GM12878 (cell line): ENCODE results near the gene TRMT1. TPM values are rescaled to one million over a fixed set of nuclear protein-coding genes. Genes with fewer than 3 reads are reported as not detected.

Experiments used
- ATAC-seq: fragments of 200-7000 bp; cut with Tn5 transposase; 3 replicates; pipeline ENCODE4 v1.9.1; 2020; ENCODE audit warnings: mild to moderate bottlenecking, moderate library complexity
- BruUV-seq: library from RNA; stranded (reverse); fragments of 400-500 nt; replicated peaks from 2 replicates; lab custom pipeline; 2021; lab: Mats Ljungman, UMichigan
- CTCF ChIA-PET: fragments of 300-600 bp; sonication (Branson Sonifier 250); formaldehyde crosslinking; extraction: SDS; loops from one replicate; lab custom pipeline; 2021; ENCODE audit warnings: inconsistent platforms; lab: Yijun Ruan, JAX
- POLR2A ChIA-PET: fragments of 350-600 bp; formaldehyde crosslinking; extraction: SDS; loops from one replicate; lab custom pipeline; 2021; ENCODE audit warnings: inconsistent platforms; lab: Charles Lee
- RAD21 ChIA-PET: fragments of 300-600 bp; sonication (Branson Sonifier 250); formaldehyde crosslinking; loops from one replicate; lab custom pipeline; 2023; ENCODE audit warnings: antibody characterized with exemption; ENCODE audit not compliant: unreplicated experiment; lab: Charles Lee
- SMC1A ChIA-PET: fragments of 300-600 bp; sonication (Branson Sonifier 250); formaldehyde crosslinking; loops from one replicate; lab custom pipeline; 2023; ENCODE audit not compliant: unreplicated experiment, uncharacterized antibody; lab: Charles Lee
- DNase-seq: peaks from one replicate; pipeline ENCODE4 v3.0.0-alpha.2; 2011; ENCODE audit warnings: low read depth, low spot score
- FAIRE-seq: peaks from 3 replicates; lab custom pipeline; 2011; peaks lifted over from hg19 to GRCh38; lab: Jason Lieb, UNC
- H2AFZ ChIP-seq: 2 replicates; pipeline ENCODE4 v1.6.0; 2011; ENCODE audit warnings: low read depth, low read length, control low read depth; ENCODE audit not compliant: control insufficient read depth
- H3K27ac ChIP-seq: 2 replicates; pipeline ENCODE4 v1.5.1; 2011; ENCODE audit warnings: control low read depth; ENCODE audit not compliant: control insufficient read depth, insufficient read depth
- H3K27me3 ChIP-seq, 2 experiments: replicated peaks in 1 of 2; 2 replicates each; pipeline versions ENCODE4 v1.6.0 to v1.6.1; 2011; ENCODE audit warnings: low read length in 1 of 2; ENCODE audit not compliant: control insufficient read depth in 2 of 2, insufficient read depth in 2 of 2
- H3K36me3 ChIP-seq, 2 experiments: 2 replicates each; pipeline ENCODE4 v1.5.1; 2011; ENCODE audit warnings: low read length in 1 of 2; ENCODE audit not compliant: control insufficient read depth in 2 of 2, insufficient read depth in 2 of 2
- H3K4me1 ChIP-seq: 2 replicates; pipeline ENCODE4 v1.6.1; 2011; ENCODE audit warnings: mild to moderate bottlenecking, low read length, moderate library complexity, mixed read lengths; ENCODE audit not compliant: control insufficient read depth, insufficient read depth
- H3K4me2 ChIP-seq: 2 replicates; pipeline ENCODE4 v1.6.0; 2011; ENCODE audit warnings: control low read depth; ENCODE audit not compliant: control insufficient read depth, insufficient read depth
- H3K4me3 ChIP-seq: fragments of 200-600 bp; sonication (generic); 2 replicates; pipeline ENCODE4 v1.5.1; 2016
- H3K79me2 ChIP-seq: 2 replicates; pipeline ENCODE4 v1.6.0; 2011; ENCODE audit warnings: low read length; ENCODE audit not compliant: control insufficient read depth, insufficient read depth
- H3K9ac ChIP-seq: 2 replicates; pipeline ENCODE4 v1.8.0; 2011; ENCODE audit warnings: low read length, control low read depth, mixed read lengths; ENCODE audit not compliant: control insufficient read depth, insufficient read depth
- H3K9me3 ChIP-seq: replicated peaks from 3 replicates; pipeline ENCODE4 v1.5.1; 2011; ENCODE audit warnings: mild to moderate bottlenecking, low read length; ENCODE audit not compliant: control insufficient read depth, insufficient read depth
- H4K20me1 ChIP-seq: 2 replicates; pipeline ENCODE4 v1.6.0; 2011; ENCODE audit not compliant: control insufficient read depth, insufficient read depth
- BCL3 ChIP-seq: IDR thresholded peaks from 2 replicates; pipeline ENCODE4 v1.6.1; 2011; ENCODE audit warnings: borderline replicate concordance, low read depth, mild to moderate bottlenecking, moderate library complexity, low read length; ENCODE audit not compliant: insufficient read depth, poor library complexity, severe bottlenecking
- BCLAF1 ChIP-seq: fragments of 450-650 bp; IDR thresholded peaks from 2 replicates; pipeline ENCODE4 v1.6.1; 2017; ENCODE audit warnings: antibody characterized with exemption, mild to moderate bottlenecking, moderate library complexity
- CREB1 ChIP-seq: IDR thresholded peaks from 2 replicates; pipeline ENCODE4 v1.6.1; 2012; ENCODE audit warnings: low read depth, mild to moderate bottlenecking, inconsistent platforms
- HCFC1 ChIP-seq: fragments of 150-350 bp; IDR thresholded peaks from 2 replicates; pipeline ENCODE4 v1.6.1; 2014; ENCODE audit warnings: low read length
- IKZF1 ChIP-seq: fragments of 450-650 bp; conservative IDR thresholded peaks from 2 replicates; pipeline ENCODE4 v1.6.1; 2017; ENCODE audit warnings: antibody characterized with exemption, mild to moderate bottlenecking
- IRF5 ChIP-seq: fragments of 450-650 bp; IDR thresholded peaks from 2 replicates; pipeline ENCODE4 v1.6.1; 2017; ENCODE audit warnings: borderline replicate concordance
- LARP7 ChIP-seq: fragments of 450-650 bp; IDR thresholded peaks from 2 replicates; pipeline ENCODE4 v1.6.1; 2017; ENCODE audit warnings: mild to moderate bottlenecking
- MTA2 ChIP-seq: fragments of 450-650 bp; IDR thresholded peaks from 2 replicates; pipeline ENCODE4 v1.6.1; 2016; ENCODE audit warnings: low read depth, mild to moderate bottlenecking, moderate library complexity
- NFIC ChIP-seq: IDR thresholded peaks from 2 replicates; pipeline ENCODE4 v1.6.1; 2012; ENCODE audit warnings: low read depth, mild to moderate bottlenecking, inconsistent platforms, low read length, moderate library complexity
- RAD51 ChIP-seq: fragments of 450-650 bp; IDR thresholded peaks from 2 replicates; pipeline ENCODE4 v1.6.1; 2016; ENCODE audit warnings: moderate library complexity, mild to moderate bottlenecking, inconsistent platforms
- SMAD1 ChIP-seq: fragments of 450-650 bp; IDR thresholded peaks from 2 replicates; pipeline ENCODE4 v1.6.1; 2018; ENCODE audit warnings: mild to moderate bottlenecking, low read depth; ENCODE audit not compliant: partially characterized antibody
- WGBS: methylation state at CpG from one replicate; pipeline ENCODE4 v1.1.6; 2016; ENCODE audit warnings: low lambda C conversion rate; ENCODE audit not compliant: insufficient replicate concordance, insufficient coverage; ENCODE audit errors: missing lambda C conversion rate; 5-methylcytosine and 5-hydroxymethylcytosine counted together
- in situ Hi-C: fragments of 300-500 bp; cut with MboI; formaldehyde crosslinking; loops from 9 replicates; pipeline ENCODE4 v1.14.3; 2018; ENCODE audit warnings: mixed read lengths
- intact Hi-C: fragments of 100-400 bp; cut with micrococcal nuclease; formaldehyde crosslinking; loops from one replicate; pipeline ENCODE4 v1.14.2; 2022; ENCODE audit not compliant: unreplicated experiment
- polyA plus RNA-seq, 11 experiments: library from polyadenylated mRNA; depleted of rRNA in 4 of 11; unstranded in 6 of 11; stranded (reverse) in 5 of 11; fragments of >200 nt; fragmentation: Nextera tagmentation in 4 of 11; fragmentation: Illumina TruSeq in 1 of 11; extraction: Ambion mirVana in 4 of 11; extraction: Trizol in 1 of 11; gene quantifications; 1 replicate in 1 of 11; 2 replicates in 10 of 11; pipeline versions ENCODE4 v1.2.1 to v1.2.3, GENCODE V29; 2011 to 2016; ENCODE audit warnings: inconsistent platforms in 2 of 11, missing spikeins in 2 of 11, low read depth in 1 of 11
- total RNA-seq, 4 experiments: library from RNA; depleted of rRNA in 3 of 4; stranded (reverse); fragments of >200 nt in 3 of 4; fragmentation: Illumina TruSeq in 1 of 4; extraction: Trizol in 1 of 4; gene quantifications; 2 replicates each; pipeline versions ENCODE4 v1.2.1 to v1.2.3, GENCODE V29; 2013 to 2021
- TF ChIP-seq, protein P1 (sequence below): fragments of 150-350 bp; IDR thresholded peaks from 2 replicates; pipeline ENCODE4 v1.6.1; 2016; ENCODE audit warnings: low read depth, low read length
- TF ChIP-seq, protein P2 (sequence below): IDR thresholded peaks from 2 replicates; pipeline ENCODE4 v1.6.1; 2012; ENCODE audit warnings: low read depth, low read length, improper control_type of control experiment

TRMT1 gene
- total and polyA plus RNA-seq, 10 of the 15 experiments (the other 5 are each of a cell fraction or from before 2014, with no cell fraction given): 3.4 to 68.8 (median 34.8) TPM

GRCh38 chr19:13057744-13058143, 58.8 kb downstream of the TRMT1 start:
- no peaks in the 10 kb centered on the region for H3K9me3 ChIP-seq
- H3K36me3 ChIP-seq: no peaks in the 10 kb centered on the region
- no peak for FAIRE-seq
- no peak for ATAC-seq
- no peaks in the 10 kb centered on the region for H4K20me1 ChIP-seq
- no TSS peak for BruUV-seq
- ChIA-PET POLR2A (no interaction called here), CTCF (interaction anchor here (0.9 to 10.9 kb wide), 8 partner anchors 24 to 1246 kb away, joined by 3 to 247 read pairs (median 4); partner anchors contain the start of gene GCDH), RAD21 (interaction anchor here (1.4 to 1.9 kb wide), 2 partner anchors 25 to 80 kb away, joined by 4 read pairs; no protein-coding TSS in a partner anchor), SMC1A (interaction anchor here (1.3 to 2.4 kb wide), 3 partner anchors 9 to 92 kb away, joined by 3 to 7 read pairs (median 4); no protein-coding TSS in a partner anchor)
- H3K4me3 ChIP-seq: no peak overlapping the region
- 25% methylated on average over 2 of the region's 2 CpGs for WGBS
- H3K4me1 ChIP-seq: no peaks in the 10 kb centered on the region
- H3K27me3 ChIP-seq: peaks cover 9 to 10% of the 10 kb centered on the region in 2 experiments
- DNase-seq: no peak
- H3K27ac ChIP-seq: no peak overlapping the region
- no peak overlapping the region for H3K9ac ChIP-seq
- intact Hi-C loops: no loop called here
- H3K4me2 ChIP-seq: no peak overlapping the region
- no peak overlapping the region for H2AFZ ChIP-seq
- no peaks in the 10 kb centered on the region for H3K79me2 ChIP-seq
- in situ Hi-C loops: no loop called here
- TF ChIP-seq IRF5 (no peak), CREB1 (no peak), MTA2 (no peak), RAD51 (no peak), IKZF1 (no peak), BCL3 (no peak), SMAD1 (no peak), LARP7 (no peak), BCLAF1 (no peak), NFIC (no peak), HCFC1 (no peak)
- TF ChIP-seq, protein P1, sequence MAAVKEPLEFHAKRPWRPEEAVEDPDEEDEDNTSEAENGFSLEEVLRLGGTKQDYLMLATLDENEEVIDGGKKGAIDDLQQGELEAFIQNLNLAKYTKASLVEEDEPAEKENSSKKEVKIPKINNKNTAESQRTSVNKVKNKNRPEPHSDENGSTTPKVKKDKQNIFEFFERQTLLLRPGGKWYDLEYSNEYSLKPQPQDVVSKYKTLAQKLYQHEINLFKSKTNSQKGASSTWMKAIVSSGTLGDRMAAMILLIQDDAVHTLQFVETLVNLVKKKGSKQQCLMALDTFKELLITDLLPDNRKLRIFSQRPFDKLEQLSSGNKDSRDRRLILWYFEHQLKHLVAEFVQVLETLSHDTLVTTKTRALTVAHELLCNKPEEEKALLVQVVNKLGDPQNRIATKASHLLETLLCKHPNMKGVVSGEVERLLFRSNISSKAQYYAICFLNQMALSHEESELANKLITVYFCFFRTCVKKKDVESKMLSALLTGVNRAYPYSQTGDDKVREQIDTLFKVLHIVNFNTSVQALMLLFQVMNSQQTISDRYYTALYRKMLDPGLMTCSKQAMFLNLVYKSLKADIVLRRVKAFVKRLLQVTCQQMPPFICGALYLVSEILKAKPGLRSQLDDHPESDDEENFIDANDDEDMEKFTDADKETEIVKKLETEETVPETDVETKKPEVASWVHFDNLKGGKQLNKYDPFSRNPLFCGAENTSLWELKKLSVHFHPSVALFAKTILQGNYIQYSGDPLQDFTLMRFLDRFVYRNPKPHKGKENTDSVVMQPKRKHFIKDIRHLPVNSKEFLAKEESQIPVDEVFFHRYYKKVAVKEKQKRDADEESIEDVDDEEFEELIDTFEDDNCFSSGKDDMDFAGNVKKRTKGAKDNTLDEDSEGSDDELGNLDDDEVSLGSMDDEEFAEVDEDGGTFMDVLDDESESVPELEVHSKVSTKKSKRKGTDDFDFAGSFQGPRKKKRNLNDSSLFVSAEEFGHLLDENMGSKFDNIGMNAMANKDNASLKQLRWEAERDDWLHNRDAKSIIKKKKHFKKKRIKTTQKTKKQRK: no peak
- TF ChIP-seq, protein P2, sequence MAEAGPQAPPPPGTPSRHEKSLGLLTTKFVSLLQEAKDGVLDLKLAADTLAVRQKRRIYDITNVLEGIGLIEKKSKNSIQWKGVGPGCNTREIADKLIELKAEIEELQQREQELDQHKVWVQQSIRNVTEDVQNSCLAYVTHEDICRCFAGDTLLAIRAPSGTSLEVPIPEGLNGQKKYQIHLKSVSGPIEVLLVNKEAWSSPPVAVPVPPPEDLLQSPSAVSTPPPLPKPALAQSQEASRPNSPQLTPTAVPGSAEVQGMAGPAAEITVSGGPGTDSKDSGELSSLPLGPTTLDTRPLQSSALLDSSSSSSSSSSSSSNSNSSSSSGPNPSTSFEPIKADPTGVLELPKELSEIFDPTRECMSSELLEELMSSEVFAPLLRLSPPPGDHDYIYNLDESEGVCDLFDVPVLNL: no peak
